GM19035 (cell line): ENCODE measurements around the gene ETV5.
A peak's percentile ranks its signal among the peaks of the same experiment; 100 is the strongest.

Source experiments
- ATAC-seq: cut with Tn5 transposase; IDR thresholded peaks from one replicate; pipeline ENCODE4 v1.9.1; 2021; ENCODE audit not compliant: unreplicated experiment

ETV5 gene

DNA sequence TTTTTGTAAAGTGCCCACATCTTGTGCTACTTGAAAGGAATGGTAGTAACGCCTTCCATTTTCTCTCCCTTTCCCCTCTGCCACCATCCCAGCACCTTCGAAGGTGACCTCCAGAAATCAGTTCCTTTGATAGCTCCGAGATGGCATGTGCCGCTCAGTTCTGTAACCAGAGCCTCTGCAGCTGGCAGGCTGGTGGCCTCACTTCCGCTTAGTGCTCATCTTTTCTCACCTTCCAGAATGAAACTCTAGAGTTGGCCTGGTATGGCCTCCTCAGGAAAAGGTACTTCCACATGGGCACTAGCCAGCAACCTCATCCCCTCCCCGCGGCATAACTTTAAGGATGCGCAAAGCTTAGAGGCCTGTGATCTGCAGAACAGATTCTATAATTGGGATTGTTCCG, 38.8 kb downstream of the ETV5 start:
- no peak for ATAC-seq

DNA sequence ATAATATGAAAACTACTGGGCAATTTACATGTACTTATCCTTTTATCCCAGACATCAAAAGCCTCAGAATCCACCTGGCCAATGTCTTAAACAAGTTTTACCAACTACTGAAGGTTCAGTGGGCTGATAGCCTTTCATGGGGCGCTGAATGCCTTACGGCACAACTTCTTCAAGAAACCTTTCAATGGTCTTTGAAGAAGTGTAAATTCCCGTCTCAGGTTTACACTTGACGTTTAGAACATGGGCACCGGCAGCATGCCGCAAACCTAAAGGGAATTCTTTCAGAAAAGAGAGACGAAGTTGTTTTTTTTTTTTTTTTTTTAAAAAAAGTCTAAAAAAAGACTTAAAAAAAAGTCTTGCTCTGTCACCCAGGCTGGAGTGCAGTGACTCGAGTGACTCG, 39.7 kb downstream of the ETV5 start:
- ATAC-seq: no peak

DNA sequence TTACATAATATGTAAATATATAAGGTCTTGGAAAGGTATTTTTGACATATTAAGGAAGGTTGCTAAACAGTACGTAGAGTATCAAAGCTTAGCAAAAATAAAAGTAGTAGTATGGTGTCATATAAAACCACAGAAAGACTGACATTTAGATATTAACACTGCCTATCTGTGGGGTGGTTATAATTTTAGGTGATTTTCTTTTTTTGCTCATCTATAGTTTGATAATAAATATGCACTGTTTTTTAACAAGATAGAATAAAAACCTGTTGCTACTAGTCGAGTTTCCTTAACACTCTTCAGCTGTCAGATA, 40.7 kb downstream of the ETV5 start:
- ATAC-seq: no peak

DNA sequence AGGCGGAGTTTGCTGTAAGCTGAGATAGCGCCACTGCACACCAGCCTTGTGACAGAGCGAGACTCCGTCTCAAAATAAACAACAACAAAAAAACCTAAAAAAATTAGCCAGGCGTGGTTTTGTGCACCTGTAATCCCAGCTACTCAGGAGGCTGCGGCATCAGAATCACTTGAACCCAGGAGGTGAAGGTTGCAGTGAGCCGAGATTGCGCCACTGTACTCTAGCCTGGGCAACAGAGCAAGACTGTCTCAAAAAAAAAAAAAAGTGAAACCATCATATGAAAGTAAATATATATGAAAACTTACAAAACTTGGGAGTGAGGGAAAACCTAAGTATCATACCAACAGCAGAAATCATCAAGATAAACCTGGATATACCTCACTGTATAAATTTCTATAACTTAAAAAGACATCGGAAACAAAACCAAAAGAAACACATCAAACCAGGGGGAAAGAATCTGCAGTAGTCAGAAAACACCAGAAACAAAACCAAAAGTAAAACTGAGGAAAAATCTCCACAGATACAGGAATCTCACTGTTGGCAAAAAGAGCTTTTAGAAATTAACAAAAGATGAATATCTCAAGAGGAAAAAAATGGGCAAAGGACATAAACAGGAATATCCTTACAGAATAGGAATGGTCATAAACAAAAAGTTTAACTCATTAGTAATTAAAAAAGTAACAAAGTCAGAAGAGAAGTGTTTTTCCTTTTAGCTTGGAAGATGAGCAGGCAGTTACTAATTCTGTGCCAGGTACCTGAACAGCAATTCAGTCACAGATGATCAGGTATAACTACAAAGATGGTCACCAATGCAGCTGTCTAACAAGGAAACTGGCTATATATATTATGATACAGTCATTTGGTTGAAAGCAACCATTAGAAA, 41.3 kb downstream of the ETV5 start:
- ATAC-seq: no peak

DNA sequence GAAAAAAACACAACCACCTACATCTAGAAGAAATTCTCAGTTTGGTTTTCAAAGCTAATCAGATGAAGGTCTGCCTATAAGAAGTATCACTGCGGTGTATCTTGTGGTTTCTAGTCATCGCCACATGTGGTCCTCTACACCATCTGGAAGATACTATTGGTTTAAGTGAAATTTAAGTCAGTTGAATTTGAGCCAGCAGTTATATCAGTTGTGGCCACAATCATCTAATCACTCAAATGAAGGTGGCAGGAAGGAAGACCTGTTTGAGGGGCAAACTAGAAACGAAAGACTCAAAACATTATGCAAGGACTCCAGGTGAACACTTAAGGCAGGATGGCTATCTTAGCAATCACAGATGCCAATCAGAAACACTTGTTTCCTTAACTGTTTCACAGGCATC, 48.7 kb downstream of the ETV5 start:
- peak; percentile 55 for ATAC-seq

DNA sequence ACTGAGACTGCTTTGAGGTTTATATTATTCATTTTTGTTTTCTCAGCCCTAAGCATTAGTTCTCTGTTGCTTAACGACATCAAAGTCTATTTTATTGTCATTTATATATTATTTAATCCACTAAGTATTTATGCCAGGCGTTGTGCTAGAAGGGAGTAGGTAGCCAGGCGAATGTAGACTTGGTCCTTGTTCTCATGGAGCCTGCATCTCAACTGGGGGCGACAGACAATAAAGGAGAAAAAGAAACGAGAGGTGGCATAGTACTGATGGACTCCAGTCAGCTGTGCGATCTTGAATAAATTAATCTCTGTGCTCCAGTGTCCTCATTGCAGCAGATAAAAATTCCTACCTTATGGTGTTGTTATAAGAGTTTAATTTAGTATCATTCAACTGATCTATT, 49.7 kb downstream of the ETV5 start:
- ATAC-seq: no peak

DNA sequence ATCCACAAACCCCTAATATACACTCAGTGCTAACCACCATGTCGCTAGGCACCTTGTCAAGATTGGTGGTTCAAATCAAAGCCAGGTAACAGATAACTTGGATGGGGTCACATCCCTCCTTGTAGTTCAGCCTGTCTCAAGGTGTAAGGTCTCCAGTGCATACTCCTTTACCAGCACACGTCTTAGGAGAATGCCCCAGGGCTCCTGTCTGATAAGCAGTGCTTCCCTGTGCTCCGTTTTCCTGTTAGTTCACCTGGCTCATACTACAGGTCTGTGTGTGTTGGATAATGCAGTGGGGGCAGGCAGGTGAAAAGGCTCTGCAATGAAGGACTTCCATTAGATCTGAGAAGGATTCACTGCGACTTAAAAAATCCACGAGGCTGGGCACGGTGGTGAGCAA, 50.7 kb downstream of the ETV5 start:
- ATAC-seq: no peak

DNA sequence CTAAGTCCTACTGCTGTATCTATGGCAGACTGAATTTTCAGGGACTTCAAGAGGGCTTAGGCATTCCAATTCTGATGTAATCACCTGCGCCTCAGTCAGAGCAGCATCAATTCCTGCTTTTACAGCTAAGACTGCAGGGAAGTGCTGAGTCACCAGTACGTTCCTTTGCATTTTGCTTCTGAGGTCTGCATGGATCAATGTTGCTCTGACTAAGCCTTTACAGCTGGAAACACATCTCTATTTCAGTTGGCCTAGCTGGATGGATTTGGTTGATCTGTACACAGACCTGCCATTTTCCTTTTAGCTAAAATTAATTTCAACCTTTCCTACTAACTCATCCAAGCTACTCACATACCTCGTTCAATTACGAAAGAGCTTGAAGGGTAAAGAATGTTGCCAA, 51.3 kb downstream of the ETV5 start:
- no peak for ATAC-seq

DNA sequence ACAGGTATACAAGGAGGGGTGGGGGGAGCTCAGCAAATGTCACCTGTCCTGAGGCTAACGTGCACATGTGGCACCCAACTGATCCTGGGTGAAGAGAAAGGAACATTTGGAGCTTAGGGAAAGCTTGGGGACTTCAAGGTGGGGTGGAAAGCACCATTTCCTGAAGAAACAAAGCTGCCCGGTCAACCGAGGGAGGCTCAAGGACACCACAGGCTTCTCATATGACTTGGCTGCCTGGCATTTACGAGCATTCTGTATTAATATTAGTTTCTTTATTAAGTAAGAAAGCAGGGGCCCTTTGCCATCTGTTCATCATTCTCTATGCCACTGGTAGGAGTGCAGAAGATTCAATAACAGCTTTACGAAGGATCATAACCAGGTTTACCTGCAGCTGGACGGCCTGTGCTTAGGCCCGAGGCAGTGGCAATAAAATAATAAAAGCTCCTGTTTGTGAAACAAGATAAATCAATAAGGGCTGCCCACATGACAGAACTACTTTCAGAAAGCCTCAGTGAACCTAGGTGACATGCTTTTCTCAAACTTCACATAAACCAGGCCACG, 54.0 kb downstream of the ETV5 start:
- no peak for ATAC-seq

DNA sequence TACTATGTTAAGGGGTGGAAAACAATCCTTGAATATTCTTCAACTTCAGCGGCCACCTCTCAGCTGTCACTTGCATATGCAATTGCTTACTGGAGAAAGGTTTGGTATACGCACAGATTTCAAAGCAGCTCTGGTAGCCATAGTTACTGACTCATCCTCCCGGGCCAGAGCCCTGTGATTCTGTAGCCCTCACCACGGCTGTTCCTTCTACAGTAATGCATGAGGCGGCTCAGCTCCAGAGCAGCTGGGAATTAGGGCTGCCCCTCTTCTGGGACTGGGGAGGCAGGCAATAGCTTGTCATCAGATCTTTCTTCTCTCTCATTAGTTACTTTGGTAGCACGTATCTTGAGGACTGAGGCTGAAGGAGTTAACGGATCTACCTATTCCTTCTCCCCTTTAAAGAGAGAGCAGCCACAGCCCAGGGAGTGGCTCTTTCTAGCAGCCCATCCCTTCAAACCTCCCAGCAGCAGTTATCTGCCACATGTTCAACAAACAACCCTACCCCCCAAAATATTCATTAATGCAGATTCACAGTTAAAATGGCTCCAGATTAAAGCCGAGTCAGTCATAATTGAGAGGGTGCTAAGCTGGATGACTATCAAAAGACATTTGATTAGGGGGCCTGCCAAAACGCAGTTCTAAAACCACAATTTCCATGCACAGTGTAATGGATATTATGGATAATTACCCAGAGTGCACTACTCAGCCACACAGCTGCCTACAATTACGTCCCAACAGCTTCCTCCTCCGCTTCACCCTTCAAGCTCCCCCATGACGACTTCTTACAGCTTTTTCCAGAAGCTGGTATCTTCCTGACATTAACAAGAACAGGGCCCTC, 54.7 kb downstream of the ETV5 start:
- no peak for ATAC-seq

DNA sequence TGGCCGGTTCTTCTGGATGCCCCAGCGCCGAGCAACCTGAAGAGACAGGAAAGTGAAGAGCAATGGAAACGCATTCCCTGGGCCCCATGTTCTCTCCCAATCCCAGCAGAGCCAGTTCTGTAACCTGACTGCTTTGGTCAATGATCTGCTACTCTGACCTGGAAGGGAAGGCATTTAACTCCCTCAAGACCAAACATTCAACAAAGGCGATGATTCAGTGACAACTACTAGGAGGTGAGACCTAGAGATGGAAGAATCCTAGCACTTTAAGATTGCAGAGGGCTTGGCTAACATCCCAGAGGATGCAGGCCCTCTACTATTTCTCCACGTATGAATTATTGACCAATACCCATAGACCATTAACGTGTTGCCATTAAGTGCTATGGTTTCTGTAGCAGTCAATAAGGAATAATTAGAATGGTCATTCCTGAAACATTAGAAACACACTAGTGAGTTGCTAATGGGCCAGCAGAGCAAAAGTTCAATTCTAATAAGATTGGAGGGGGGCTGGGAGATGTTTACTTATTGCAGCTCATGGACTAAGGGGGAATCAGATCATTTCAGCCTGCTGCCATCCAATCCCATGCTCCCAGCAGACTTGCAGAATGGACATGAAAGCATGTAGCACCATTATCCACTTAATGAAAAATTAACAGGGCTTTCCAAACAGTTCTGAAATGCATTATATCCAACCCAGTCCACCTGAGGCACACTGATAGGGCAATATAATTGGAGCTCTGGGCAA, 56.6 kb downstream of the ETV5 start:
- no peak for ATAC-seq

DNA sequence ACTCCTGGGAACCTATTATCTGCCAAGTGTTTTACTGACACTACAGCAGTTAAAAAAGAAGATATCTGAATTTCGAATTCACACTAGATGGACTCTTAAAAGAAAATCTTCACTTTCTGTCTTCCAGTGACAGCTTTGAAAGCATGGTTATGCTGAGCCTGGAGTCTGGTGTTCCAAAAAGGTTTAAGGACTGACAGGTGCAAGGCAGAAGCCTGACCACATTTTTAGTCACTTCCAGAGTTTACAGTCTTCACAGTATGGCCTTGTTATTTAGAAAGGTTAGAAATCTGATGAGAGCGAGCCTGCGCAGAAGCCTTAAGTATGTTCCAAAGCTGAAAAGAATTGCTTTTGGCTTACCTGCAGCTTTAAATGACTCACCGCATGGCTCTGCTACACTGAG, 59.9 kb downstream of the ETV5 start:
- ATAC-seq: no peak

DNA sequence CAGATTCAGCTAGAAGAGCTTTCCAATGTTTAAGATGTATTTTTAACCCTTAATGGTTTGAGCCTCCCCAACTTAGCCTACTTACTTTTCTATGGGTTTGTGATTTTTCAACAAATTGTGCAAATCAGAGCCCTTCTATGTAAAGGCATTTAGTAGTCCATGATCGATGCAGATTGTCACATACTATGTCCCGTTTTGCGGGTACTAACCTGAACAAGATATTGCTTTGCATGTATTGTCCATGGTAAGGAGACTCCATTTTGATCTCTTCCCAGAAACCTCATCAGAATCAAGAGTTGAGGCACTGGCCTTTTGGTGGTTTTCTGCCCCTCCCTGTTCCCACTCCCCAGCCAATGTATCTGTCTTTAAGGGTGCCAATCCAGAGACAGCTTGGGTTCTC, 60.8 kb downstream of the ETV5 start:
- no peak for ATAC-seq

DNA sequence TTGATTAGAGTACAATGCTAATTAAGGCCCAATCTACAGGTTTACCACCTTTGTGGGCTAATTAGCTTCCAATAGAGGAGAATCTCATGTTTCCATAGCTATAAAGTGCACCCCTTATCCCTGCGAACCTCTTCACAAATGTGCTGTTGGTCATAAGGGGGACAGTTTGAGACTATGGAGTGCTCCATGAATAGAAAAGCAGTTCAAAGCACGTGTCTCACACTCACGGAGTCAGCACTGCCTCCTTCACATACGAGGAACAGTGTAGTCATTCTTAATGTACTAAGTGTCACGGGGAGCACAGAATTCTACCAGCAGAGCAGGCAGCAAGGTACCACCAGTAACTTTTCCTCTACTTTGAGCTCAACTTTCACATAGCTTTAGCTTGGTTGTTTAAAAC, 62.1 kb downstream of the ETV5 start:
- no peak for ATAC-seq

DNA sequence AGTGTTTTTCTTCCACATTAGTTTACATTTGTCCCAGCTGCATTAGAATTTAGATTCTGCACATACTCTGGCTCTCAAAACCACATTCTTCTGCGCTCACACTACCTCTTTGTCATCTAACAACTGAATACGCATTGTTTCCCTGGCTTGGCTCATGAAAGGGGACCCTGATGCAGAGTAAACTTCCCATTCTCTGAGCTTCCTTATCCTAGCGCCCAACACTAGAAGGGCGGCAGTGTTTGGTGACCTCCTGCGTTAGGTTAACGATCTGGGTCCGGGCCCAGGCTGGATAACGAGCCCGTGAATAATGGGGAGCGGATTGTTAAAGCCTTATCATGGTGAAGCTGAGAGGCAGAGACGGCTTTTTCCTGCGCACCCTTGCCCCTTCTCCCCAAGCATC, 63.9 kb downstream of the ETV5 start:
- no peak for ATAC-seq

DNA sequence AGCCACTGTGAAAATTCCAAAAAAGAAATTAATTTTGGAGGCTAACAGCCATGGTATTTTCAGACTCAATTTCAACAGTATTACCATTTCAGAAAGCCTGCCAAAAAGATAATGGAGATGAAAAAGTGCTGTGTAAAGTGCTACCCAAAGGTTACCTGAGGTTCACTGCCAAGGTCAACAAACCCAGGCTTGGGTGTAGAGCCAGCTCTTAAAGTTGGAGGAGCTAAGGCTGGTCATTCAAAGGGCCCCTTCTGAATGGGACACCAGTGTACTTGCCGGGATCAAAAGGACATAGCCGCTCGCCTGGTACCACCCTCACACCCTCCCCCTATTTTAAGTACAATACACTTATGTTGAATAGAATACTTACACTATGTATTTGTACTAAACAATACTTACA, 64.5 kb downstream of the ETV5 start:
- no peak for ATAC-seq

DNA sequence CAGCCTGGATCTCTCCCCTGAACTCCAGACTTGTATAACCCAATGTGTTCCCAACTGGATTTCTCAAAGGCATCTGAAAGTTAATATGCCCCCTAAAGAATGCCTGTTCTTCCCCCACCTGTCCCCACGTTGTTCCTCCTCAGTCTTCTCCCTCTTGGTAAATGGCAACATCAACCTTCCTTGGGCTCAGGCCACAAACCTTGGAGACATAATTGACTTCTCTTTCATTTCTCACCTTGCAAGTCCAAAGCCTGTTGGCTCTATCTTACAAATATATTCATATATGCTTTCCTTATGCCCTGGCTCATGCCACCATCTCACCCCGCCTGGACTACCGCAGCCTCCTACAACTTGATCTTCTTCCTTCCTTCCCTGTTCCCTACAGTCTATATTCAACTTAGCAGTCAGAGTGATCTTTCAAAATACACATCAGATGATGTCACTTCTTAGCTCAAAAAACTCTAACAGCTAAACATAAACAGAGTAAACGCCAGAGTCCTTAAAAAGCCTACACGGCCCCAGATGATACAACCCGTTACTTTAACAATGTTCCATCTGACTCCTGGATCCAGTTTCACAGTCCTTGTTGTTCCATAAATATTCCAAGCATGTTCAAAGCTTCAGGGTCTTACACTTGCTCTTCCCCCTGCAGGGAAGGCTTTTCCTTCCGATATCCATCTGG, 66.2 kb downstream of the ETV5 start:
- ATAC-seq: no peak

DNA sequence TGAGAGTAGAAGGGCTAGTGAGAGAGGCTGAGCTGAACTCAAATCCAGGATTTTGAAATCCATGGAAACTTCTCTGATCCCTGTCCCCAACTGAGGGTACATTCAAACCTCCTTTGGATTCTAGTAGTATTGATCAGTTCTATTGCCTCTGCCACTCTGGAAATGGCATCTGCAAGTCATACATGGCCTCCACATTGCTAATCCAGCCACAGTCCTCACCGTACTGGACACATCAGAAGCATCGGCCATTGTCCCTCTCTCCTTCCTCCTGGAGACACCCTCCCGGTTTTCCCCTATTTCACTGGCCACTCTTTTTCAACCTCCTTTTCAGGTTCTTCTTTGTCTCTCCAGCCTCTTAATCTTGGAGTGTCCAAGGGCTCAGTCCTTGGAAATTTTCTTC, 66.9 kb downstream of the ETV5 start:
- ATAC-seq: no peak

DNA sequence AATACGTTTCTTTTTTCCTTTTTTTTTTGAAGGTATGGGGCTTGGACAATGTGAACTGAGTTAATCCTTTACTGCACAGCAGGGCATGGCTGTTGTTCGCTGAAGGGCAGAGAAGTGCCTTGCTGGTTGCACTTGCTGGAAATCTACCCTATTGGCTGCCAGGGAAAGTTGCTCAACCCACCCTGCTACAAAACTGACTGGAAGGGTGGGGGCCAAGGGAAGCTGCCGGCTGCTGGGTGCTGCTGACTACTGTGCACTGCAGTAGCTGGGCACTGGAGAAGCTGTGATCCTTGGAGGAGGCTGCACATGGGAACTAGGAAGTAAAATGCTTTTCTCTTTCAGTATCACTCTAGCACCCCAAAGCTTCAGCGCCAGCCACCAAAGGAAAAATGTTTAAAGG, 70.5 kb downstream of the ETV5 start:
- no peak for ATAC-seq

DNA sequence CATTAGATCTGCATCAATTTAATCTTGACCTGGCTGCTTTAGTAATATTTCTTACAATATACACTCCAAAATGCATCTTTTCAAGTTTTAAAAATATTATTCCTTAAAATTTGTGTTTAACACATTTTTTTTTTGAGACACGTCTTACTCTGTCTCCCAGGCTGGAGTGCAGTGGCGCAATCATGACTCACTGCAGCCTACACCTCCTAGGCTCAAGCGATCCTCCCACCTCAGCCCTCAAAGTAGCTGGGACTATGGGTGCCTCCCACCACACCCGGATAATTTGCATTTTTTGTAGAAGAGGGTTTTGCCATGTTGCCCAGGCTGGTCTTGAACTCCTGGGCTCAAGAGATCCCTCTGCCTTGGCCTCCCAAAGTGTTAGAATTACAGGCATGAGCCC, 73.6 kb downstream of the ETV5 start:
- ATAC-seq: no peak

DNA sequence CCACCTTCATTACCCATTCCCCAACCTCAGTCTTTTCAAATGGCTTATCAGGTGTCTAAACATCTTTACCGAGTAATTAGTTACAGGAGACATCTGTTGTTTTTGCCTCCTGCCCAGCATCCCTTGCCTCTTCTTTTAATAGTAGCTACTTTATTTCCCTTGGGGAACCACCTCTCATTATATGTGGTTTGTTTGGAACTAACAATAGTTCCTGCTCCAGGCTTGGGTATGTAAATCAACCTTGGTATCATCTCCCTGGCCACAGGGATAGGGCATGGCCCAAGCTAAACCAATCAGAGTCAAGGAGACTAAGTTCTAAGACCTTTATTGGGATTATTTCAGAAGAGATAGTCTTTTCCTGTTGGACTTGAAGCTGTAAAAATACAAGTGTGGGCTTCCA, 76.6 kb downstream of the ETV5 start:
- ATAC-seq: no peak
